Esophagus squamous epithelium (tissue), 5 donors: ENCODE measurements around the gene AIRE. TPM values are rescaled to one million over a fixed set of nuclear protein-coding genes. Genes with fewer than 3 reads are reported as not detected.

Source experiments
- DNase-seq: peaks from one replicate; lab custom pipeline; 2025; lab: John Stamatoyannopoulos, UW
- H3K27ac ChIP-seq, 4 donors: fragments of 200-600 bp; sonication (generic); one replicate each; pipeline ENCODE4 v1.5.1; 2016 to 2019; ENCODE audit warnings: mild to moderate bottlenecking in 1 of 4
- H3K27me3 ChIP-seq, 4 donors: fragments of 200-600 bp; sonication (generic); 1 replicate in 3 of 4; 2 replicates in 1 of 4; pipeline versions ENCODE4 v1.5.1 to v1.6.0; 2017 to 2021; ENCODE audit warnings: antibody characterized with exemption in 1 of 4
- H3K36me3 ChIP-seq, 3 donors: fragments of 200-600 bp; sonication (generic); one replicate each; pipeline ENCODE4 v1.5.1; 2016 to 2019
- H3K4me1 ChIP-seq, 3 donors: fragments of 200-600 bp; sonication (generic); one replicate each; pipeline ENCODE4 v1.5.1; 2017 to 2019
- H3K4me3 ChIP-seq, 4 donors: fragments of 200-600 bp; sonication (generic); 1 replicate in 3 of 4; 2 replicates in 1 of 4; pipeline ENCODE4 v1.5.1; 2016 to 2019; ENCODE audit warnings: mild to moderate bottlenecking in 2 of 4, moderate library complexity in 1 of 4
- H3K9me3 ChIP-seq, 3 donors: fragments of 200-600 bp; sonication (generic); one replicate each; pipeline ENCODE4 v1.5.1; 2016 to 2019
- POLR2A ChIP-seq, 4 donors: fragments of 450-650 bp; IDR thresholded peaks; one replicate each; pipeline ENCODE4 v1.6.1; 2017; ENCODE audit warnings: antibody characterized with exemption in 4 of 4, mild to moderate bottlenecking in 4 of 4, moderate library complexity in 3 of 4
- WGBS, 2 donors: methylation state at CpG; one replicate each; pipeline ENCODE4 v1.1.5; 2018; 5-methylcytosine and 5-hydroxymethylcytosine counted together
- intact Hi-C: fragments of 100-400 bp; cut with DNase I; formaldehyde crosslinking; loops from one replicate; pipeline ENCODE4 v1.15.0; 2022
- total RNA-seq, 4 donors: library from RNA; depleted of rRNA; stranded (reverse); fragments of >200 nt; gene quantifications; one replicate each; pipeline ENCODE4 v1.1.0, GENCODE V29; 2016
- TF ChIP-seq, protein P1 (sequence below), 6 experiments: fragments of 450-650 bp in 4 of 6; fragments of 200-600 bp in 2 of 6; sonication (generic) in 2 of 6; IDR thresholded peaks; one replicate each; pipeline ENCODE4 v1.5.1; 2016 to 2019; ENCODE audit warnings: antibody characterized with exemption in 6 of 6, mild to moderate bottlenecking in 4 of 6, moderate library complexity in 4 of 6
- donor health status: DM: yes; HTN: yes; CAD: no.

The AIRE gene
- total RNA-seq, 4 donors from 2014 or later, result not detected

DNA sequence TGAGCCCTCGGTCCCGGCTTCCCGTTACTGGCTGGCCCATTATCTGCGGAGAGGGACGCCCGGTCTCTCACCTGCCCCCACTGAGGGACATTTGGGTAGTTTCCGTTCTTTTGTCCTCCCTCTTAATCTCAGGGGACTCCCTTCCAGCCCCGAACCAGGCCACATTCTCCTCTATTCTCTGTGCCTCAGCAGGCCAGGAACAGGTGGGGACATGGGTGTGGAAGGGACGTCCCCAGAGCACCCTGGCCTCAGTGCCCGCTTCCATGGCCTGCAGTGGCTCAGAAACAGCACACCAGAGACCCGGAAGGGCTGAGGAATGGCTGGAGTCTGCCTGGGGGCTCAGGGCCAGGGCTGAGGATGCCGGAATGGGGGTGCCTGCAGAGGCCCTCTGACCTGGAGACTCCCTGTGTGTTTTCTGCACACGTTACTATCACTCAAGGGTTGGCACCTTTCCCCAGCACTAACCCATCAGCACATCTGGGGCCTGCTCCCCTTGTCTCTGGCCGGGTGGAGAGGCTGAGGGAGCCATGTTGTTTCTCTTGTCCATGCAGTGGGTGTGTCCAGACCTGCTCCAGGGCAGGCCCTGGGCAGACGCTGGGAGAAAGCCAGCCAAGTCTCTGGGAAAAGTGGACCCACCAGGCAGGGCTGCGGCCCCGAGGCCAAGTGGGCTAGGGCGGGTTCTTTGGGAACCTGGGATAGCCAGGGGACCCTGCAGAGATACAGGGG lies 14.0 kb upstream of the AIRE start:
- intact Hi-C loops, result no loop called here
- Histone ChIP-seq H3K27ac (no peak overlapping the region), H3K9me3 (no peaks in the 10 kb centered on the region), H3K27me3 (peaks cover 0 to 11% (median 0%) of the 10 kb centered on the region in 4 donors), H3K4me1 (no peaks in the 10 kb centered on the region), H3K36me3 (no peaks in the 10 kb centered on the region), H3K4me3 (no peak overlapping the region)
- no peak for TF ChIP-seq POLR2A (IDR thresholded peaks at IDR 0.05)
- TF ChIP-seq, protein P1, sequence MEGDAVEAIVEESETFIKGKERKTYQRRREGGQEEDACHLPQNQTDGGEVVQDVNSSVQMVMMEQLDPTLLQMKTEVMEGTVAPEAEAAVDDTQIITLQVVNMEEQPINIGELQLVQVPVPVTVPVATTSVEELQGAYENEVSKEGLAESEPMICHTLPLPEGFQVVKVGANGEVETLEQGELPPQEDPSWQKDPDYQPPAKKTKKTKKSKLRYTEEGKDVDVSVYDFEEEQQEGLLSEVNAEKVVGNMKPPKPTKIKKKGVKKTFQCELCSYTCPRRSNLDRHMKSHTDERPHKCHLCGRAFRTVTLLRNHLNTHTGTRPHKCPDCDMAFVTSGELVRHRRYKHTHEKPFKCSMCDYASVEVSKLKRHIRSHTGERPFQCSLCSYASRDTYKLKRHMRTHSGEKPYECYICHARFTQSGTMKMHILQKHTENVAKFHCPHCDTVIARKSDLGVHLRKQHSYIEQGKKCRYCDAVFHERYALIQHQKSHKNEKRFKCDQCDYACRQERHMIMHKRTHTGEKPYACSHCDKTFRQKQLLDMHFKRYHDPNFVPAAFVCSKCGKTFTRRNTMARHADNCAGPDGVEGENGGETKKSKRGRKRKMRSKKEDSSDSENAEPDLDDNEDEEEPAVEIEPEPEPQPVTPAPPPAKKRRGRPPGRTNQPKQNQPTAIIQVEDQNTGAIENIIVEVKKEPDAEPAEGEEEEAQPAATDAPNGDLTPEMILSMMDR (IDR thresholded peaks at IDR 0.05), result no peak
- WGBS, 2 donors, result 89 to 91% methylated on average over 7 to 9 of the region's 18 CpGs
- no peak for DNase-seq

DNA sequence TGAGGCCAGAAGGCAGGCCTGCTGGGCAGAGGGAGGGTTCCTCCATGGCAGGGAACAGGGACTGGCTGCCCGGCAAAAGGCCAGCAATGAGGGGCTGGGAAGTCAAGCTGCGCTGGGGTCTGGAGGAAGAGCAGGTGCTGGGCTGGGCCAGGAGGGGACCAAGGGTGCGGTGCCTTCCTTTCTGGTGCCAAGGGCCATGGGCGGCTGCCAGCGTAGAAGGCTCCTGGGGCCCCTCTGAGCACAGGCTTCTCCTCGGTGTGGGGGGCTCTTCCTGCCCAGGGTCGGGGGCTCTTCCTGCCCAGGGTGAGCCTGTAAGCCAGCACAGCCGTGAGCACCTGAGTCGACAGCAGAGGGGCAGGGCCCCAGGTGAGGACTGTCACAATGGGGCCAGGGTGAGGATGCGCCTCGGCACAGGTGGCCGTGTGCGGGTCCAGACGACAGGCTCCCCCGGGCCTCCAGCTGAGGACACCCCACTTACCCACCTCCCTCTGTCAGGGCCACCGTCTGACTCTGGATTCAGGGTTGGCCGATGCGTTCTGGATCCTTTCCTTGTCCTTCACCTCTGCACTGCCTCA lies 13.3 kb upstream of the AIRE start:
- Histone ChIP-seq H3K36me3 (no peaks in the 10 kb centered on the region), H3K4me1 (no peaks in the 10 kb centered on the region), H3K27me3 (peaks cover 0 to 11% (median 0%) of the 10 kb centered on the region in 4 donors), H3K4me3 (no peak overlapping the region), H3K9me3 (no peaks in the 10 kb centered on the region), H3K27ac (no peak overlapping the region)
- TF ChIP-seq POLR2A (IDR thresholded peaks at IDR 0.05), result no peak
- TF ChIP-seq, protein P1 (IDR thresholded peaks at IDR 0.05), result no peak
- intact Hi-C loops, result no loop called here
- 92% methylated on average over 12 of the region's 18 CpGs; no CpG with 5 or more reads in 1 of the 2 donors for WGBS, 2 donors
- DNase-seq, result no peak

DNA sequence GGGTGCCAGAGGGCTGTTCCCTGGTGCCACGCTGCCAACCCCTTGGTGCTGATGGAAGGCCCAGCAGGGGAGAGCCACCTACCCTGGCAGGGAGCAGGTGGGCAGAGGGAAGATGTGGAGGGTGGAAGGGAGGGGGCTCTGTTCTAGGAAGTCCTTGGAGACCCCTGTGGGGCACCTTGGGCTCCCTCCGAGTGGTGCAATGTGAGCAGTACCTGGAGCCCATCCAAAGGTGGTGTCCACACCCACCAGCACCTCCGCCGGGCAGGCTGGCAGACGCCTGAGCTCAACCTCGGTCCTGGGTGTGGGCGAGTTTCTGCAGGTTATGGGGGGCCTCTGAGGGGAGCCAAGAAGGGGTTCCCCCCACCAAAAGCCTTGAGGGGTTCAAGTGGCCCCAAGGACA lies 12.6 kb upstream of the AIRE start:
- intact Hi-C loops, result no loop called here
- no peak overlapping the region for H3K4me3 ChIP-seq
- no peaks in the 10 kb centered on the region for H3K4me1 ChIP-seq
- H3K27me3 ChIP-seq, result peaks cover 0 to 11% (median 0%) of the 10 kb centered on the region in 4 donors
- no peak for DNase-seq
- WGBS, 2 donors, result no CpG with 5 or more reads among the region's 7 CpGs
- no peaks in the 10 kb centered on the region for H3K36me3 ChIP-seq
- TF ChIP-seq, protein P1 (IDR thresholded peaks at IDR 0.05), result no peak
- TF ChIP-seq POLR2A (IDR thresholded peaks at IDR 0.05), result no peak
- no peak overlapping the region for H3K27ac ChIP-seq
- no peaks in the 10 kb centered on the region for H3K9me3 ChIP-seq

DNA sequence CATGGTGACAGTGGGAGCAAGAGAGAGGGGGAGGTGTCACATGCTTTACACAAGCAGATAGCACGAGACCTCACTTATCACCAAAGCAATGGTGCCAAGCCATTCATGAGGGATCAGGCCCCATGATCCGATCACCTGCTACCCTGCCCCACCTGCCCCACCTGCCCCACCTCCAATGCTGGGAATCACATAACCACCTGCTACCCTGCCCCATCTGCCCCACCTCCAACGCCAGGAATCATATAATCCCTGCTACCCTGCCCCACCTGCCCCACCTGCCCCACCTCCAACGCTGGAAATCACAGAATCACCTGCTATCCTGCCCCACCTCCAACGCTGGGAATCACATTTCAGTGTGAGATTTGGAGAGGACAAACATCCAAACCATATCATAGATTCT lies 10.6 kb upstream of the AIRE start:
- intact Hi-C loops, result no loop called here
- Histone ChIP-seq H3K4me3 (no peak overlapping the region), H3K36me3 (no peaks in the 10 kb centered on the region), H3K9me3 (no peaks in the 10 kb centered on the region), H3K27ac (no peak overlapping the region), H3K4me1 (no peaks in the 10 kb centered on the region), H3K27me3 (peaks cover 0 to 11% (median 0%) of the 10 kb centered on the region in 4 donors)
- 67 to 76% methylated on average over 4 to 5 of the region's 5 CpGs for WGBS, 2 donors
- no peak for DNase-seq
- TF ChIP-seq POLR2A (IDR thresholded peaks at IDR 0.05), result no peak
- TF ChIP-seq, protein P1 (IDR thresholded peaks at IDR 0.05), result no peak
